ENCODE results near the gene AXIN2. TPM values are rescaled to one million over a fixed set of nuclear protein-coding genes. Genes with fewer than 3 reads are reported as not detected.

Gene AXIN2
- total RNA-seq, 1 donor from 2014 or later = 53.4 TPM

DNA sequence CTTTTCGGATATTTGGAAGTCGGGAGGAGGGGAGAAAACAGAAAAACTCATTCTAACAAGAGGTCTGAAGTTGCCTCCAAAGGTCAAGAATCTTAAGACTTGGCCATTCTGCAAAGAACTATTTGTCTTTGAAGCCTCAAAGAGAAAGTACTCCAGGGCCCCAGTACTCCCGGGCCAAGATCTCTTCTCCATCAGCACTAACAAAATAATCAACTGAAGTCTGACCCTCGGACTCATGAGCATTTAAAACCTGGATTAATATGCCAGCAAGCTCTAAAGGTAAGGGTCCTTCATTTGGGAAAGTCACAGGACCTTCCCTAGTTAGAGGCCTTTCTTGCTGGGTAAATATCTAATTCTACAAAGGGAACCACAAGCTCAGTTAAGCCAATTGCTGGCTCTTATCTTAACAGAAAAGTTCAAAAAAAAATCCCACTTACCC, 4.5 kb downstream of the AXIN2 start:
- H3K4me3 ChIP-seq = no peak overlapping the region
- peak; percentile 3 to 51 for ATAC-seq

DNA sequence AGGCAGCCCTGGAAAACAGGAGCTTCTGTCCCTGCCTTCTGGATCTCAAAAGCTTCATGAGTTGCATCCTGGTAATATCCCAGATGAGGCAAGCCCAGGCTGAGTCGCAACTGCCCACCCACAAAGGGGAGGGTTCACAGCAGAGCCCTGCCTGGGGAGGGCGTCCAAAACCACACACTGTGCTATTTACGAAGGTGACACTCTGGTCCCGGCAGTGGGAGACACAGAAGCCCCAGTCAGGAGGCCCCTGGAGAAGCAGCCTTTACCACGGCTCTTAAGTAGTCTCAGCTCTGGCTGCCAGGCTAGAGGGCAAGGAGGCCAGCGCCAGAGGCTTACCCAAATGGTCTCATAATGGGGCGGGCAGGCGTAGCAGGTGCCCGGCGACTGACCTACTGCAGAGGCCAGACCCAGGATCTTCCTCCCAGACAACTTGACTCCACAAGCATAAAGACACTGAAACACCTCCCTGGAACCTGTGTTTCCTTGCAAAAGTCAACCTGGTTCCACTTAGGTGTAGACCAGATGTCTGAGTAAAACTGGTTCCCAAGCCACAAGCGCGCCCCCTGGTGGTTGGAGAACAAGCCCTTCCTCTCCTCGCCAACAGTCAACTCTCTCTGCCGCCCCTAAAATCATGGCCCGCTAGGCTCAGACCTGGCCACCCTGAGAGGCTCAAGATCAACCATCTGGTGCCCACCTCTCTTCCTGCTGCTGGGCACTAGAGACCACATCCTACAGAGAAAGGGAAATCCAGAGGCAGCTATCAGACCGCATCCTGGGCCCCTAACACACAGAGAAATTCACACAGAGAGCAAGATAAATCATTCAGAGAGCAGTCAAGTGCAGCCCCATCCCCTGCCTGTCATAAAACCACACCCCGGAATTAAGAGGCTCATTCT, 5.2 kb downstream of the AXIN2 start:
- intact Hi-C loops (cut with DNase I) = loop anchor here (10.0 kb wide), 1 partner anchor 261 kb away; no protein-coding TSS in a partner anchor
- TF ChIP-seq, protein P1, sequence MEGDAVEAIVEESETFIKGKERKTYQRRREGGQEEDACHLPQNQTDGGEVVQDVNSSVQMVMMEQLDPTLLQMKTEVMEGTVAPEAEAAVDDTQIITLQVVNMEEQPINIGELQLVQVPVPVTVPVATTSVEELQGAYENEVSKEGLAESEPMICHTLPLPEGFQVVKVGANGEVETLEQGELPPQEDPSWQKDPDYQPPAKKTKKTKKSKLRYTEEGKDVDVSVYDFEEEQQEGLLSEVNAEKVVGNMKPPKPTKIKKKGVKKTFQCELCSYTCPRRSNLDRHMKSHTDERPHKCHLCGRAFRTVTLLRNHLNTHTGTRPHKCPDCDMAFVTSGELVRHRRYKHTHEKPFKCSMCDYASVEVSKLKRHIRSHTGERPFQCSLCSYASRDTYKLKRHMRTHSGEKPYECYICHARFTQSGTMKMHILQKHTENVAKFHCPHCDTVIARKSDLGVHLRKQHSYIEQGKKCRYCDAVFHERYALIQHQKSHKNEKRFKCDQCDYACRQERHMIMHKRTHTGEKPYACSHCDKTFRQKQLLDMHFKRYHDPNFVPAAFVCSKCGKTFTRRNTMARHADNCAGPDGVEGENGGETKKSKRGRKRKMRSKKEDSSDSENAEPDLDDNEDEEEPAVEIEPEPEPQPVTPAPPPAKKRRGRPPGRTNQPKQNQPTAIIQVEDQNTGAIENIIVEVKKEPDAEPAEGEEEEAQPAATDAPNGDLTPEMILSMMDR (IDR thresholded peaks at IDR 0.05) = peak; percentile 86
- Histone ChIP-seq H3K27me3 (ENCODE audit: low read depth) (peaks cover 3% of the 10 kb centered on the region), H3K27ac (no peak overlapping the region), H3K4me1 (peaks cover 8% of the 10 kb centered on the region), H3K36me3 (peaks cover 15% of the 10 kb centered on the region), H3K4me3 (no peak overlapping the region), H3K9me3 (no peaks in the 10 kb centered on the region)
- ATAC-seq (peak; percentile 65 to 70), DNase-seq (peak; percentile 89)

More for the DNA sequence above, 4.5 kb downstream of the AXIN2 start:
- H3K27ac ChIP-seq = no peak overlapping the region
- intact Hi-C loops (cut with DNase I) = loop anchor here (10.0 kb wide), 1 partner anchor 262 kb away; no protein-coding TSS in a partner anchor
- no peaks in the 10 kb centered on the region for H3K9me3 ChIP-seq
- TF ChIP-seq, protein P1 (IDR thresholded peaks at IDR 0.05) = no peak
- peaks cover 8% of the 10 kb centered on the region for H3K36me3 ChIP-seq
- no peak for DNase-seq
- peaks cover 9% of the 10 kb centered on the region for H3K4me1 ChIP-seq
- H3K27me3 ChIP-seq (ENCODE audit: low read depth) = peaks cover 3% of the 10 kb centered on the region

DNA sequence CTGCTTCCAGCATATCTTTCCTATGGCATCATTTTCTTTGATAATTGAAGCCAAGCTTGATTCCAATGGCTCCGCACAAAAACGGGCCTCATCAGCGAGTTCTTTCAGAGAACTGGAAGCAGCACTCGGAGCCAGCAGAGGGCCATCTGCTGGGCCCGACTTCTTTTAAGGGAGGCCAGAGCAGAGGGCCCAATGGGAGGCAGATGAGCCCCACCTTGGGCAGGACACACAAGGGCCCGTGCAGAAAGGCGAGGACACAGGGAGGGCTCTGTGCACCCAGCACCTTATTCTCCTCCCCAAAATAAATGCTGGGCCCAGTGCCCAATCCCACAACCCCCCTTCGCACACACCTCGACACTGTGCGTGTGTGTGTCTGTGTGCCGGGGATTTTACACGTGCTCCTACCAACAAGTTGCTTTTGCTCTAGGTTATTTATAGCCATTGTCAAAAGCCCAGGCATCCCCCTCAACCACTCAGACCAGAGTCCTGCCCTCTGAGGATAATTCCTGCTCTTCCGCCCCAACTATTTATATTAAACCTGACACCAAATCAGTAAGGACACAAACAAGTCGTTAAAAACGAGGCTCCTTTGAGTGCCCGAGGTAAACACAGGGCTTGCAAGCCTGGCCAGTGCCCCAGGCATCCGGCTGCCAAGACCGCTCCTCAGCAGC, 6.8 kb downstream of the AXIN2 start:
- TF ChIP-seq, protein P1 (IDR thresholded peaks at IDR 0.05) = peak; percentile 25
- Histone ChIP-seq H3K9me3 (no peaks in the 10 kb centered on the region), H3K4me1 (peaks cover 8% of the 10 kb centered on the region), H3K36me3 (peaks cover 17% of the 10 kb centered on the region), H3K4me3 (no peak overlapping the region), H3K27ac (no peak overlapping the region), H3K27me3 (ENCODE audit: low read depth) (peaks cover under 1% of the 10 kb centered on the region)
- intact Hi-C loops (cut with DNase I) = loop anchor here (10.0 kb wide), 1 partner anchor 260 kb away; no protein-coding TSS in a partner anchor
- DNase-seq (no peak), ATAC-seq (peak in 1 of 2 donors; percentile 4)

- TF ChIP-seq, protein P1 (IDR thresholded peaks at IDR 0.05) = no peak
- H3K9me3 ChIP-seq = no peaks in the 10 kb centered on the region
- no peaks in the 10 kb centered on the region for H3K27me3 ChIP-seq (ENCODE audit: low read depth)
- H3K36me3 ChIP-seq = peaks cover 24% of the 10 kb centered on the region
- no peak overlapping the region for H3K4me3 ChIP-seq
- H3K4me1 ChIP-seq = peaks cover 8% of the 10 kb centered on the region
- H3K27ac ChIP-seq = peak overlapping the region; percentile 7
- DNase-seq (peak; percentile 66), ATAC-seq (no peak)
- intact Hi-C loops (cut with DNase I) = loop anchor here (10.0 kb wide), 1 partner anchor 259 kb away; no protein-coding TSS in a partner anchor
Measured at GRCh38 chr17:65553646-65554552, 7.5 kb downstream of the AXIN2 start.

All from lower lobe of right lung (tissue), 2 donors.